Transverse colon (tissue), 4 donors: ENCODE data around the gene AWAT2. TPM values are rescaled to one million over a fixed set of nuclear protein-coding genes. Genes with fewer than 3 reads are reported as not detected.

Experiments
- DNase-seq: peaks from one replicate; pipeline ENCODE4 v3.0.0-alpha.2; 2019
- H3K27ac ChIP-seq, 4 donors: fragments of 200-600 bp; sonication (generic); 2 replicates each; pipeline ENCODE4 v1.5.1; 2016 to 2018; ENCODE audit warnings: inconsistent platforms in 4 of 4
- H3K27me3 ChIP-seq: fragments of 200-600 bp; sonication (generic); 2 replicates; pipeline ENCODE4 v1.5.1; 2017; ENCODE audit warnings: inconsistent platforms
- H3K36me3 ChIP-seq, 4 donors: fragments of 200-600 bp; sonication (generic); 2 replicates each; pipeline ENCODE4 v1.5.1; 2017 to 2019; ENCODE audit warnings: inconsistent platforms in 4 of 4
- H3K4me1 ChIP-seq, 4 donors: fragments of 200-600 bp; sonication (generic); 2 replicates each; pipeline ENCODE4 v1.5.1; 2017 to 2020; ENCODE audit warnings: inconsistent platforms in 4 of 4
- H3K4me3 ChIP-seq, 4 donors: fragments of 200-600 bp; sonication (generic); 1 replicate in 1 of 4; 2 replicates in 3 of 4; pipeline versions ENCODE4 v1.5.1 to v1.6.1; 2017 to 2019; ENCODE audit warnings: inconsistent platforms in 4 of 4
- H3K9me3 ChIP-seq, 2 donors: fragments of 200-600 bp; sonication (generic); 2 replicates each; pipeline ENCODE4 v1.5.1; 2017 to 2019; ENCODE audit warnings: inconsistent platforms in 2 of 2
- EP300 ChIP-seq: sonication (generic); formaldehyde crosslinking; IDR thresholded peaks from one replicate; pipeline ENCODE4 v1.6.1; 2017; ENCODE audit warnings: antibody characterized with exemption, low read depth
- POLR2A ChIP-seq: fragments of 450-650 bp; IDR thresholded peaks from one replicate; pipeline ENCODE4 v1.6.1; 2016; ENCODE audit warnings: antibody characterized with exemption, mild to moderate bottlenecking, moderate library complexity
- POLR2AphosphoS5 ChIP-seq, 3 donors: sonication (generic); formaldehyde crosslinking; IDR thresholded peaks; one replicate each; pipeline ENCODE4 v1.6.1; 2016; ENCODE audit warnings: antibody characterized with exemption in 3 of 3
- WGBS, 2 donors: methylation state at CpG; one replicate each; pipeline ENCODE4 v1.1.5; 2018; ENCODE audit warnings: low coverage in 1 of 2; 5-methylcytosine and 5-hydroxymethylcytosine counted together
- in situ Hi-C, 4 donors: fragments of 200-750 bp; cut with MboI; loops; one replicate each; pipeline versions ENCODE4 v1.15.0 to v1.15.1; 2017; ENCODE audit warnings: low sequenced_read_pairs in 3 of 4, low pct_ligation_motif_present in 1 of 4, low pct_unique_long_range_greater_than_20kb in 1 of 4
- intact Hi-C: fragments of 100-400 bp; cut with DNase I; formaldehyde crosslinking; loops from one replicate; pipeline ENCODE4 v1.15.1; 2023; ENCODE audit warnings: low total_unique reads
- total RNA-seq, 4 donors: library from RNA; depleted of rRNA; stranded (reverse); fragments of >200 nt; gene quantifications; one replicate each; pipeline ENCODE4 v1.1.0, GENCODE V29; 2016
- TF ChIP-seq, protein P1 (sequence below), 5 experiments: fragments of 200-600 bp in 3 of 5; fragments of 450-650 bp in 2 of 5; sonication (generic) in 3 of 5; IDR thresholded peaks; 1 replicate in 2 of 5; 2 replicates in 3 of 5; pipeline ENCODE4 v1.5.1; 2016 to 2017; ENCODE audit warnings: antibody characterized with exemption in 5 of 5, inconsistent platforms in 3 of 5, mild to moderate bottlenecking in 2 of 5, moderate library complexity in 1 of 5

The AWAT2 gene
- total RNA-seq, 4 donors from 2014 or later: not detected

GRCh38 chrX:70088751-70089150, 39.0 kb upstream of the AWAT2 start:
- no peak for DNase-seq
- no peaks in the 10 kb centered on the region for H3K36me3 ChIP-seq
- no peak overlapping the region for H3K4me3 ChIP-seq
- H3K9me3 ChIP-seq: no peaks in the 10 kb centered on the region
- H3K27me3 ChIP-seq: no peaks in the 10 kb centered on the region
- in situ Hi-C loops (loop anchor here in 1 of 4 donors (25.0 kb wide), 1 partner anchor 601 kb away; no protein-coding TSS in a partner anchor), intact Hi-C loops (no loop called here)
- TF ChIP-seq POLR2AphosphoS5 (IDR thresholded peaks at IDR 0.05): no peak
- no peak for TF ChIP-seq POLR2A
- TF ChIP-seq, protein P1, sequence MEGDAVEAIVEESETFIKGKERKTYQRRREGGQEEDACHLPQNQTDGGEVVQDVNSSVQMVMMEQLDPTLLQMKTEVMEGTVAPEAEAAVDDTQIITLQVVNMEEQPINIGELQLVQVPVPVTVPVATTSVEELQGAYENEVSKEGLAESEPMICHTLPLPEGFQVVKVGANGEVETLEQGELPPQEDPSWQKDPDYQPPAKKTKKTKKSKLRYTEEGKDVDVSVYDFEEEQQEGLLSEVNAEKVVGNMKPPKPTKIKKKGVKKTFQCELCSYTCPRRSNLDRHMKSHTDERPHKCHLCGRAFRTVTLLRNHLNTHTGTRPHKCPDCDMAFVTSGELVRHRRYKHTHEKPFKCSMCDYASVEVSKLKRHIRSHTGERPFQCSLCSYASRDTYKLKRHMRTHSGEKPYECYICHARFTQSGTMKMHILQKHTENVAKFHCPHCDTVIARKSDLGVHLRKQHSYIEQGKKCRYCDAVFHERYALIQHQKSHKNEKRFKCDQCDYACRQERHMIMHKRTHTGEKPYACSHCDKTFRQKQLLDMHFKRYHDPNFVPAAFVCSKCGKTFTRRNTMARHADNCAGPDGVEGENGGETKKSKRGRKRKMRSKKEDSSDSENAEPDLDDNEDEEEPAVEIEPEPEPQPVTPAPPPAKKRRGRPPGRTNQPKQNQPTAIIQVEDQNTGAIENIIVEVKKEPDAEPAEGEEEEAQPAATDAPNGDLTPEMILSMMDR (IDR thresholded peaks at IDR 0.05): no peak
- TF ChIP-seq EP300: no peak
- no peaks in the 10 kb centered on the region for H3K4me1 ChIP-seq
- no peak overlapping the region for H3K27ac ChIP-seq

GRCh38 chrX:70087857-70088630, 38.3 kb upstream of the AWAT2 start:
- H3K4me3 ChIP-seq: no peak overlapping the region
- WGBS, 2 donors: 56% methylated on average over 11 of the region's 11 CpGs; no CpG with 5 or more reads in 1 of the 2 donors
- H3K4me1 ChIP-seq: no peaks in the 10 kb centered on the region
- in situ Hi-C loops (loop anchor here in 1 of 4 donors (25.0 kb wide), 1 partner anchor 601 kb away; no protein-coding TSS in a partner anchor), intact Hi-C loops (no loop called here)
- H3K36me3 ChIP-seq: no peaks in the 10 kb centered on the region
- no peak overlapping the region for H3K27ac ChIP-seq
- TF ChIP-seq, protein P1 (IDR thresholded peaks at IDR 0.05): no peak
- no peak for TF ChIP-seq POLR2A
- TF ChIP-seq POLR2AphosphoS5 (IDR thresholded peaks at IDR 0.05): no peak
- no peak for TF ChIP-seq EP300
- H3K9me3 ChIP-seq: no peaks in the 10 kb centered on the region
- no peaks in the 10 kb centered on the region for H3K27me3 ChIP-seq
- no peak for DNase-seq

DNA sequence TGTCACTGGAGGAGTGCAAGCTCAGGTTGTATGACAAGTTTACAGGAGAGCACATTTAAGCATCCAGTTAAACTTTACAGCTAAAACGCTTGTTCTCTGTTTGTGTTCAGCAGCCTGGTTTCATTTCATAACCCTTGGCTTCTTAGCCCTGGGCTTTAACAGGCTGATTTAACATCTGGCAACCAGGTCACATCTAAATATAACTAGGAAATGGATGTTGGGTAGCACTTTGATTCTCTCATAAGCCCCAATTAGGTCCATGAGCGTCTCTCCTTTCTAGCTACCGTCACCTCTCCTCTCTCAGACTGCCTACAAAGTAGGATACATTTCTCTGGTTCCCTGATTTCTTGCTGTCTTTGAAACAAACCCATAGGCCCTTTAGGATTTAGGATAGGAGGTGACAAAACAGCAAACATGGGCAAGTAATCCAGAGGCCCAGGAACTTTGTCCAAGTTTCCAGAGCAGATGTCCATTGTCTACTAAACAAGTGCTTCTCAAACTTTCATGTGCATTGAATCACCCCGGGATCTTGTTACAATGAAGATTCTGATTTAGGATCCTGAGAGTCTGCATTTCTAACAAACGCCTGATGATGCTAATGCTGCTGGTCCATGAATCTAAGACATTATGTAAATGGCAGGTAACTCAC, 35.0 kb upstream of the AWAT2 start:
- no peak for DNase-seq
- Histone ChIP-seq H3K27ac (no peak overlapping the region), H3K36me3 (no peaks in the 10 kb centered on the region), H3K4me1 (no peaks in the 10 kb centered on the region), H3K4me3 (no peak overlapping the region), H3K27me3 (no peaks in the 10 kb centered on the region), H3K9me3 (no peaks in the 10 kb centered on the region)
- WGBS, 2 donors: 78 to 100% methylated on average over 1 to 5 of the region's 5 CpGs
- TF ChIP-seq POLR2A: no peak
- no peak for TF ChIP-seq POLR2AphosphoS5 (IDR thresholded peaks at IDR 0.05)
- no peak for TF ChIP-seq EP300
- TF ChIP-seq, protein P1 (IDR thresholded peaks at IDR 0.05): no peak
- intact Hi-C loops (no loop called here), in situ Hi-C loops (loop anchor here in 1 of 4 donors (25.0 kb wide), 1 partner anchor 597 kb away; no protein-coding TSS in a partner anchor)

GRCh38 chrX:70082723-70083122, 33.0 kb upstream of the AWAT2 start:
- in situ Hi-C loops (loop anchor here in 1 of 4 donors (25.0 kb wide), 1 partner anchor 595 kb away; no protein-coding TSS in a partner anchor), intact Hi-C loops (no loop called here)
- Histone ChIP-seq H3K9me3 (no peaks in the 10 kb centered on the region), H3K36me3 (no peaks in the 10 kb centered on the region), H3K27me3 (no peaks in the 10 kb centered on the region), H3K4me1 (no peaks in the 10 kb centered on the region), H3K27ac (no peak overlapping the region), H3K4me3 (no peak overlapping the region)
- TF ChIP-seq POLR2A: no peak
- TF ChIP-seq, protein P1 (IDR thresholded peaks at IDR 0.05): no peak
- TF ChIP-seq EP300: no peak
- TF ChIP-seq POLR2AphosphoS5 (IDR thresholded peaks at IDR 0.05): no peak
- DNase-seq: no peak
- WGBS, 2 donors: 59% methylated on average over 4 of the region's 4 CpGs; no CpG with 5 or more reads in 1 of the 2 donors
